Sigmoid colon (tissue), 7 donors: ENCODE results near the gene LRRC1. TPM values are rescaled to one million over a fixed set of nuclear protein-coding genes. Genes with fewer than 3 reads are reported as not detected.

Experiments used
- DNase-seq: peaks from one replicate; pipeline ENCODE4 v3.0.0-alpha.2; 2019
- H3K27ac ChIP-seq, 4 donors: fragments of 200-600 bp; sonication (generic); one replicate each; pipeline ENCODE4 v1.5.1; 2016 to 2019; ENCODE audit warnings: mild to moderate bottlenecking in 1 of 4
- H3K27me3 ChIP-seq, 3 donors: fragments of 200-600 bp; sonication (generic); one replicate each; pipeline ENCODE4 v1.5.1; 2019; ENCODE audit warnings: mild to moderate bottlenecking in 1 of 3
- H3K36me3 ChIP-seq, 4 donors: fragments of 200-600 bp; sonication (generic); one replicate each; pipeline ENCODE4 v1.5.1; 2016 to 2019
- H3K4me1 ChIP-seq, 4 donors: fragments of 200-600 bp; sonication (generic); one replicate each; pipeline ENCODE4 v1.5.1; 2017 to 2019
- H3K4me3 ChIP-seq, 4 donors: fragments of 200-600 bp; sonication (generic); one replicate each; pipeline ENCODE4 v1.5.1; 2017 to 2019; ENCODE audit warnings: mild to moderate bottlenecking in 2 of 4, moderate library complexity in 1 of 4
- H3K9me3 ChIP-seq, 4 donors: fragments of 200-600 bp in 3 of 4; sonication (generic) in 3 of 4; one replicate each; pipeline versions ENCODE4 v1.5.1 to v1.6.1; 2013 to 2019
- EP300 ChIP-seq, 4 donors: sonication (generic); formaldehyde crosslinking; IDR thresholded peaks; one replicate each; pipeline ENCODE4 v1.6.1; 2017; ENCODE audit warnings: antibody characterized with exemption in 4 of 4
- POLR2A ChIP-seq, 2 donors: fragments of 450-650 bp; IDR thresholded peaks; one replicate each; pipeline ENCODE4 v1.6.1; 2016; ENCODE audit warnings: antibody characterized with exemption in 2 of 2, mild to moderate bottlenecking in 2 of 2, moderate library complexity in 2 of 2
- POLR2AphosphoS5 ChIP-seq, 4 donors: sonication (generic); formaldehyde crosslinking; IDR thresholded peaks; one replicate each; pipeline ENCODE4 v1.6.1; 2017; ENCODE audit warnings: antibody characterized with exemption in 4 of 4
- whole genome bisulfite sequencing, 2 donors: extraction: QIAGEN DNeasy Blood & Tissue Kit; methylation state at CpG; one replicate each; pipeline ENCODE4 v1.1.7; 2013; 5-methylcytosine and 5-hydroxymethylcytosine counted together
- intact Hi-C: fragments of 100-400 bp; cut with DNase I; formaldehyde crosslinking; loops from one replicate; pipeline ENCODE4 v1.15.1; 2023
- polyA plus RNA-seq, 3 donors: library from polyadenylated mRNA; stranded (reverse); fragments of 200-250 nt; gene quantifications; one replicate each; pipeline ENCODE4 v1.2.3, GENCODE V29; 2013
- total RNA-seq, 4 donors: library from RNA; depleted of rRNA; stranded (reverse); fragments of >200 nt; gene quantifications; one replicate each; pipeline ENCODE4 v1.1.0, GENCODE V29; 2016
- TF ChIP-seq, protein P1 (sequence below), 4 experiments: fragments of 450-650 bp in 3 of 4; fragments of 200-600 bp in 1 of 4; IDR thresholded peaks; one replicate each; pipeline ENCODE4 v1.5.1; 2016 to 2019; ENCODE audit warnings: antibody characterized with exemption in 4 of 4, mild to moderate bottlenecking in 3 of 4, moderate library complexity in 2 of 4
- donor health status: healthy with polysubstance abuse.
- donor health status: Bipolar disorder and iron deficiency.
- donor health status: healthy.

LRRC1 gene
- total and polyA plus RNA-seq, 7 donors = 20.8 to 50.4 (median 29.9) TPM

DNA sequence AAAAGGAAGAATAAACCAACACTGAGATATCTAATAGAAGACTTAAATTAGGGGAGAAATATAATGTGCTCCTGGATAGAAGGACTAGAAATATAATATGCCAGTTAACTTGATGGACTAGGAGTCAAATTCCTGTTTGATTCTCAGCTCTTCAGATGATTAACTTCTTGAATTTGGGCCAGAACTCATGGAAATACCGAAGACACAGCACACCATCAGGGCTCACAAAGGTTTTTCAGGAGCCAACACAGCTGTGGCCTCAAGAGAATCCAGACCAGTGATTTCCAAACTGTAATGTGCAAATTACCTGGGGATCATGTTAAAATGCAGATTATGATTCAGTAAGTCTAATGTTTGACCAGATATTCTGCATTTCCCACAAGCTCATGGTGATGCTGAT is 33.8 kb upstream of the LRRC1 start:
- no peak for DNase-seq
- intact Hi-C loops = no loop called here
- Histone ChIP-seq H3K9me3 (no peaks in the 10 kb centered on the region), H3K4me3 (no peak overlapping the region), H3K4me1 (no peaks in the 10 kb centered on the region), H3K27ac (no peak overlapping the region), H3K27me3 (no peaks in the 10 kb centered on the region), H3K36me3 (no peaks in the 10 kb centered on the region)
- TF ChIP-seq, protein P1, sequence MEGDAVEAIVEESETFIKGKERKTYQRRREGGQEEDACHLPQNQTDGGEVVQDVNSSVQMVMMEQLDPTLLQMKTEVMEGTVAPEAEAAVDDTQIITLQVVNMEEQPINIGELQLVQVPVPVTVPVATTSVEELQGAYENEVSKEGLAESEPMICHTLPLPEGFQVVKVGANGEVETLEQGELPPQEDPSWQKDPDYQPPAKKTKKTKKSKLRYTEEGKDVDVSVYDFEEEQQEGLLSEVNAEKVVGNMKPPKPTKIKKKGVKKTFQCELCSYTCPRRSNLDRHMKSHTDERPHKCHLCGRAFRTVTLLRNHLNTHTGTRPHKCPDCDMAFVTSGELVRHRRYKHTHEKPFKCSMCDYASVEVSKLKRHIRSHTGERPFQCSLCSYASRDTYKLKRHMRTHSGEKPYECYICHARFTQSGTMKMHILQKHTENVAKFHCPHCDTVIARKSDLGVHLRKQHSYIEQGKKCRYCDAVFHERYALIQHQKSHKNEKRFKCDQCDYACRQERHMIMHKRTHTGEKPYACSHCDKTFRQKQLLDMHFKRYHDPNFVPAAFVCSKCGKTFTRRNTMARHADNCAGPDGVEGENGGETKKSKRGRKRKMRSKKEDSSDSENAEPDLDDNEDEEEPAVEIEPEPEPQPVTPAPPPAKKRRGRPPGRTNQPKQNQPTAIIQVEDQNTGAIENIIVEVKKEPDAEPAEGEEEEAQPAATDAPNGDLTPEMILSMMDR (IDR thresholded peaks at IDR 0.05) = no peak
- TF ChIP-seq EP300 (IDR thresholded peaks at IDR 0.05) = no peak
- TF ChIP-seq POLR2AphosphoS5 (IDR thresholded peaks at IDR 0.05) = no peak
- TF ChIP-seq POLR2A (IDR thresholded peaks at IDR 0.05) = no peak
- WGBS, 2 donors = 76 to 80% methylated on average over 1 of the region's 1 CpG

DNA sequence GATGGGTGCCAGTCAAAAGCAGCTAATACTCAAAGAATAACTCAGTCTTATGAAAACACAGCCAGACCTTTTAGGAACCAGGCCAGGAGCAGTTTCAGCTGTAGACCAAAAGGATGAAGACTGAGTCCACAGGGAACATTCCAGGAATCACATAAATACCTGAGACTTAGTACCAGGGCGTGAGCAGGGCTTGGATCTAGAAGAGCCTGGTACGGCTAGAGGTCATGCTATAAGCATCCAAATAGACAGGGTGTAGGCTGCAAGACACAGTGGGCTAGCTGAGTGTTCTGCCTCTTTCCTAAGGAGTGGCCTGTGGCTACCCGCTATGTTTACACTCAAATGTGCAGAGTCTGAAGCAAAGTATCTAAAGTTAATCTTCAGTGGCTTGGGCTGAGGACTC is 29.5 kb upstream of the LRRC1 start:
- 93 to 94% methylated on average over 3 of the region's 3 CpGs for WGBS, 2 donors
- no peaks in the 10 kb centered on the region for H3K4me1 ChIP-seq
- no peaks in the 10 kb centered on the region for H3K27me3 ChIP-seq
- H3K36me3 ChIP-seq = no peaks in the 10 kb centered on the region
- H3K27ac ChIP-seq = no peak overlapping the region
- no peak overlapping the region for H3K4me3 ChIP-seq
- no peaks in the 10 kb centered on the region for H3K9me3 ChIP-seq
- no peak for DNase-seq
- no peak for TF ChIP-seq POLR2A (IDR thresholded peaks at IDR 0.05)
- TF ChIP-seq, protein P1 (IDR thresholded peaks at IDR 0.05) = no peak
- no peak for TF ChIP-seq EP300 (IDR thresholded peaks at IDR 0.05)
- no peak for TF ChIP-seq POLR2AphosphoS5 (IDR thresholded peaks at IDR 0.05)
- intact Hi-C loops = no loop called here

DNA sequence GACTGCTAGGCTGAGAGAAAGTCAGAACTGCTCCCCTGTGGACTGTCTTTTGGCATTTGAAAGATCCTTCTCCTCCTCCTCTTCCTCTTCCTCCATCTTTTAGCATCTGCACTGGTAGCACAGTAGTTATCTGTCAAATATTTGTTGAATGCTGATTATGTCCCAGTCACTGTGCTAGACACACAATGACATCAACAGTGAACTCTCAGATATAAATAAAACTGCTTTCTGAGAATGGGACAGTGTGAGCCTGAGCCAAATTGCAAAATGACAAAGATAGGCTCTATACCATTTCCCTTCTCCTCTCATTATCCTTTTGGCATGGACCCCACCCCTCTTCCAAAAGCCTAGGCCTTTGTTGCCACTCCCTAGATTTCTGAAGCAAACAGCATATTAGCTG is 27.9 kb upstream of the LRRC1 start:
- DNase-seq = no peak
- no peak for TF ChIP-seq EP300 (IDR thresholded peaks at IDR 0.05)
- no peak for TF ChIP-seq POLR2A (IDR thresholded peaks at IDR 0.05)
- no peak for TF ChIP-seq POLR2AphosphoS5 (IDR thresholded peaks at IDR 0.05)
- TF ChIP-seq, protein P1 (IDR thresholded peaks at IDR 0.05) = no peak

DNA sequence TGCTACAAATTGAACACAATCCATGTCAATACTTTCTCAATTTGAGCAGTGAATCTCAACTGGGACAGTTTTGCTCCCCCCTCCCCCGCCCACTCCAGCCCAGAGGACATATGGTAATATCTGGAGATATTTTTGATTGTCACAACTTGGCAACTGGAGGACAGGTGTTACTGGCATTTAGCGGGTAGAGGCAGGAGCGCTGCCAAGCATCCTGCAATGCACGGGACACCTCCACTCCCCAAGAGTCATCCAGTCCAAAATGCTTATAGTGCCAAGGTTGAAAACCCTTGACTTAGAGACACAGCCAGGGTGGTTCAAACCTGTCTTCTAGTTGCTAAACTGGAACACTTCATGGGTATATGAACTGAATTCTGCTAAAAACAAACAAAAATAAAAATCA is 26.9 kb upstream of the LRRC1 start:
- Histone ChIP-seq H3K27me3 (no peaks in the 10 kb centered on the region), H3K27ac (no peak overlapping the region), H3K4me1 (no peaks in the 10 kb centered on the region), H3K4me3 (no peak overlapping the region), H3K36me3 (no peaks in the 10 kb centered on the region), H3K9me3 (no peaks in the 10 kb centered on the region)
- no peak for DNase-seq
- WGBS, 2 donors = 69 to 72% methylated on average over 4 of the region's 4 CpGs
- intact Hi-C loops = no loop called here
- TF ChIP-seq POLR2AphosphoS5 (IDR thresholded peaks at IDR 0.05) (no peak), EP300 (IDR thresholded peaks at IDR 0.05) (no peak), POLR2A (IDR thresholded peaks at IDR 0.05) (no peak)
- TF ChIP-seq, protein P1 (IDR thresholded peaks at IDR 0.05) = no peak

More for the DNA sequence above, 27.9 kb upstream of the LRRC1 start:
- intact Hi-C loops = no loop called here
- H3K4me3 ChIP-seq = no peak overlapping the region
- H3K4me1 ChIP-seq = no peaks in the 10 kb centered on the region
- no peak overlapping the region for H3K27ac ChIP-seq
- no peaks in the 10 kb centered on the region for H3K9me3 ChIP-seq
- no peaks in the 10 kb centered on the region for H3K27me3 ChIP-seq
- H3K36me3 ChIP-seq = no peaks in the 10 kb centered on the region

DNA sequence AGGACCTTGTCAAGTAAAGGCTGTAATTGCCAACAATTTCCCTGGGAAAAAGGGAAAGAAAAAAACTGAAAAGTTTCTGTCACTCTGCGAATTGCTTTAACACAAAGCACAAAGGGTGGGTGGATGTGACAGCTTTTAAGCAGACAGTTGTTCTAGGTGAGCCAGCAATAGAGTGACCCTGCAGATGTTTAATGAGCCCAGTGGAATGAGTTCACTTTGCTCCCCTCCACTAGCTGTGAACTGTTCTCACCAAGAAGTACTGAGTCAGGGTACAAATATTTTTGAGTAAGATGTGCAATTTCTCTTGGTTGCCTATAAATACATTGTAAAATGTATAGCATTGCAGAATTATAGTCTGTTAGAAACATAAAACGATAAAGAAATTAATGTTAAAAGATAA is 26.2 kb upstream of the LRRC1 start:
- no peaks in the 10 kb centered on the region for H3K4me1 ChIP-seq
- no peak overlapping the region for H3K4me3 ChIP-seq
- no peaks in the 10 kb centered on the region for H3K36me3 ChIP-seq
- TF ChIP-seq POLR2A (IDR thresholded peaks at IDR 0.05) = no peak
- no peak for TF ChIP-seq EP300 (IDR thresholded peaks at IDR 0.05)
- no peak for TF ChIP-seq POLR2AphosphoS5 (IDR thresholded peaks at IDR 0.05)
- TF ChIP-seq, protein P1 (IDR thresholded peaks at IDR 0.05) = no peak
- no peaks in the 10 kb centered on the region for H3K9me3 ChIP-seq
- H3K27ac ChIP-seq = no peak overlapping the region
- no peak for DNase-seq
- H3K27me3 ChIP-seq = no peaks in the 10 kb centered on the region
- intact Hi-C loops = no loop called here
- WGBS, 2 donors = 85 to 86% methylated on average over 2 of the region's 2 CpGs
